Activated naive CD4-positive, alpha-beta T cell treated with anti-CD3 and anti-CD28 coated beads, Interleukin-2, amount 10 ng/mL, durations not matched to agents 7 days and 5 days (primary cell): ENCODE data around the gene FKBP1A.

Source experiments
- CTCF ChIA-PET: fragments of 350-600 bp; sonication (Branson Sonifier 250); formaldehyde crosslinking; loops from one replicate; lab custom pipeline; 2021; ENCODE audit warnings: antibody characterized with exemption; lab: Charles Lee
- DNase-seq: peaks from one replicate; pipeline ENCODE4 v3.0.0-alpha.2; 2020
- H3K27ac Mint-ChIP-seq: one replicate; pipeline ENCODE4 v1.8.0; 2021; ENCODE audit warnings: mild to moderate bottlenecking, moderate library complexity, mixed read lengths
- H3K27me3 Mint-ChIP-seq: one replicate; pipeline ENCODE4 v1.8.0; 2021; ENCODE audit warnings: mild to moderate bottlenecking, mixed read lengths
- H3K36me3 Mint-ChIP-seq: one replicate; pipeline ENCODE4 v1.8.0; 2021; ENCODE audit warnings: mixed read lengths
- H3K4me1 Mint-ChIP-seq: one replicate; pipeline ENCODE4 v1.8.0; 2021; ENCODE audit warnings: mixed read lengths
- H3K4me3 Mint-ChIP-seq: one replicate; pipeline ENCODE4 v1.8.0; 2021; ENCODE audit warnings: mild to moderate bottlenecking, moderate library complexity, mixed read lengths
- H3K9me3 Mint-ChIP-seq: one replicate; pipeline ENCODE4 v1.8.0; 2021; ENCODE audit warnings: mixed read lengths

The FKBP1A gene

GRCh38 chr20:1388741-1389483, 3.9 kb downstream of the FKBP1A start:
- Mint-ChIP-seq H3K36me3 (peaks cover 43% of the 10 kb centered on the region), H3K9me3 (no peaks in the 10 kb centered on the region), H3K4me1 (peaks cover 84% of the 10 kb centered on the region), H3K4me3 (peak overlapping the region; percentile 68), H3K27me3 (no peaks in the 10 kb centered on the region), H3K27ac (peak overlapping the region; percentile 89)
- peak; percentile 45 for DNase-seq
- CTCF ChIA-PET = interaction anchor here (1.4 to 2.3 kb wide), 2 partner anchors 64 to 76 kb away, joined by 5 to 8 read pairs; no protein-coding TSS in a partner anchor

DNA sequence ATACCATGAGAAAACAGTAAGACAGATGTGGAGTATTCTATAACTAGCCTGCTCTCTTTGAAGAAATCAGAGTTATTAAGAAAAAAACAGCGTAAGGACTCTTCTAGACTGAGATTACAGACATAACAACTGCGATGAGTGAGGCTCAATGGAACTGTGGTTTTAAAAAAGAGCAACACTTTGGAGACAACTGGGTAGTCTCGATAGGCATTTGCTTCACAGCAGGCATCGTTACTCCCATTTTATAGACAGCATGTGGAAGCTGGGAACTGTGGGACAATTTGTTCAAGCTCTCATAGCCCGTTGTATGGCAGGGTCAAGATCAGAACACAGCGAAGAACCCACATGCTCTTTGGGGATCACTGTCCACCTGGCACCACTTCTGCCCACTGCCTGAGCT, 4.6 kb downstream of the FKBP1A start:
- no peaks in the 10 kb centered on the region for H3K9me3 Mint-ChIP-seq
- H3K27ac Mint-ChIP-seq = peak overlapping the region; percentile 89
- peaks cover 47% of the 10 kb centered on the region for H3K36me3 Mint-ChIP-seq
- CTCF ChIA-PET = interaction anchor here (1.0 kb wide), 1 partner anchor 48 kb away, joined by 4 read pairs; no protein-coding TSS in a partner anchor
- H3K4me3 Mint-ChIP-seq = peak overlapping the region; percentile 68
- H3K27me3 Mint-ChIP-seq = no peaks in the 10 kb centered on the region
- peaks cover 81% of the 10 kb centered on the region for H3K4me1 Mint-ChIP-seq
- no peak for DNase-seq

GRCh38 chr20:1386323-1386722, 6.5 kb downstream of the FKBP1A start:
- CTCF ChIA-PET = no interaction called here
- no peak overlapping the region for H3K4me3 Mint-ChIP-seq
- peaks cover 49% of the 10 kb centered on the region for H3K36me3 Mint-ChIP-seq
- peaks cover 86% of the 10 kb centered on the region for H3K4me1 Mint-ChIP-seq
- no peak overlapping the region for H3K27ac Mint-ChIP-seq
- H3K9me3 Mint-ChIP-seq = no peaks in the 10 kb centered on the region
- no peak for DNase-seq
- no peaks in the 10 kb centered on the region for H3K27me3 Mint-ChIP-seq

DNA sequence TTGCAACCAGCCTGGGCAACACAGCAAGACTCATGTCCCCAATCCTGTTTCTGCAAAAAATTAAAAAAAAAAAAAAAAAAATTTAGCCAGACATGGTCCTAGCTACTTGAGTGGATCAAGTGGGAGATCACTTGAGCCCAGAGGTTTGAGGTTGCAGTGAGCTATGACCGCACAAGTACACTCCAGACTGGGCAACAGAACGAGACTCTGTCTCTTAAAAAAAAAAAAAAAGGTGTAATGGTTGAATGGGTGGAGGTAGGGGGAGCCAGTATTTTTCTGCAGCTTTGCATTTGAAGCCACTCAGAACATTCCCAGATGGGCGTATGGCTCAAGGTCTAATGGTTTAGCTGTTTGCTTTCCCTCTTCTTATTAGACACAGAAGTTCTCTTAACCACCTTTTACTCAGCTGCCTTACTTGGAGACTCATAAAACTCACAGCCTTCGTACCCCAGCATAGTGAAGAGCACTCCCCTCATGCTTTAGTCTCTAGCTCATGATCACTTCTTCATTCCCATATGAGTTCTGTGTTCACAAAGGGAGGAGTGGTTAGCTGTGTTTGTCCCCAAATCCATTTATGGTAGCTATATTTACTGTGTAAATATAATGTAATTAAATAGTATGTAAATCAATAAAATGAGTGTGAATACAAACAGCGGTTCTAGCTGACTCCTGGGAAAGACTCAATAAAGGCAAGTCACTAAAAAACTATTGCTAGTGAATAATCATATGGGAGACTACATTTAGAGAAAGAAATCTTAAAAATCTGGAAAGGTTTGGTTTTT, 9.0 kb downstream of the FKBP1A start:
- CTCF ChIA-PET = interaction anchor here (0.7 to 1.4 kb wide), 4 partner anchors 9 to 242 kb away, joined by 3 to 8 read pairs (median 6); partner anchors contain the start of gene FKBP1A
- peaks cover 42% of the 10 kb centered on the region for H3K36me3 Mint-ChIP-seq
- H3K9me3 Mint-ChIP-seq = no peaks in the 10 kb centered on the region

GRCh38 chr20:1382670-1383069, 10.2 kb downstream of the FKBP1A start:
- peaks cover 86% of the 10 kb centered on the region for H3K4me1 Mint-ChIP-seq
- no peak overlapping the region for H3K4me3 Mint-ChIP-seq
- no peak for DNase-seq
- CTCF ChIA-PET = interaction anchor here (1.0 to 1.3 kb wide), 3 partner anchors 10 to 25 kb away, joined by 3 read pairs; no protein-coding TSS in a partner anchor
- no peak overlapping the region for H3K27ac Mint-ChIP-seq
- peaks cover 41% of the 10 kb centered on the region for H3K36me3 Mint-ChIP-seq
- H3K27me3 Mint-ChIP-seq = no peaks in the 10 kb centered on the region
- no peaks in the 10 kb centered on the region for H3K9me3 Mint-ChIP-seq

More for the DNA sequence above, 9.0 kb downstream of the FKBP1A start:
- DNase-seq = no peak
- H3K27me3 Mint-ChIP-seq = no peaks in the 10 kb centered on the region
- H3K4me3 Mint-ChIP-seq = no peak overlapping the region
- peaks cover 86% of the 10 kb centered on the region for H3K4me1 Mint-ChIP-seq
- H3K27ac Mint-ChIP-seq = no peak overlapping the region

DNA sequence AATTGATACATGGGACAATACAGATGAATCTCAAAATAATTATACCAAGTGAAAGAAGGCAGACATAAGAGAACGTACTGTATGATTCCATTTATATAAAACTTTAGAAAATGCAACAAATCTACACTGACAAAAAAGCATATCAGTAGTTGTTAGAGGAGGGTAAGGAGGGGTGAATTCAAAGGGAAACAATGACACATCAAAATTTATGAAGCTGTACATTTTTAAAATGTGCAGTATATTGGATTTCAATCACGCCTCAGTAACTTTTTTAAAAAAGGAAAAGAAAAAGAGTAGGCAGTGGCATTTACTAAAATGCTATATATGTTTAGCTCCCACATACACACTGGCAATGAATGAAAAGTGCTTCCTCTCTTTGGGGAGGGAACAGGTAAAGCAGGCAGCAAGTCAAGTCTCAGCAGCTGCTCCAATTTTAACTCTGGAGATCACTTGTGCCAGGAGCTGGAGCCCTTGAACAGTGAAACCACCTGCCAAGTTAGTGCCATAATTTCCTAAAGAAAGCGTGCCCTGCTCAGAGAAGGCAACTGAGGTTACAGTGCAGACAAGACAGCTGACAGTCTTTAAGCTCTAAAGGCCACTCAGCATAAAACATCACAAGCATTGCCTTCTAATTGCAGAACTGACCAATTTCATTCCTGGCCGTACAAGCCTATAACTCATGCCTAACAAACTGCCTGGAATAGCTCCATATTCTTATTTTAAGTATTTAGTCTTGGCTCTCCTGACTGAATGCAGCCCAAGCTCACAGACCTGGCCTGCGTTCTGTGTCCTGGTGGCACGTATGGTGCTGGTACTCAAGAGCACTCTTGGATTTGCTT, 10.9 kb downstream of the FKBP1A start:
- H3K4me1 Mint-ChIP-seq = peaks cover 87% of the 10 kb centered on the region
- H3K27ac Mint-ChIP-seq = no peak overlapping the region
- no peak for DNase-seq
- CTCF ChIA-PET = interaction anchor here (1.0 to 1.3 kb wide), 3 partner anchors 10 to 24 kb away, joined by 3 read pairs; no protein-coding TSS in a partner anchor
- H3K27me3 Mint-ChIP-seq = no peaks in the 10 kb centered on the region
- peaks cover 44% of the 10 kb centered on the region for H3K36me3 Mint-ChIP-seq
- H3K4me3 Mint-ChIP-seq = no peak overlapping the region
- no peaks in the 10 kb centered on the region for H3K9me3 Mint-ChIP-seq

DNA sequence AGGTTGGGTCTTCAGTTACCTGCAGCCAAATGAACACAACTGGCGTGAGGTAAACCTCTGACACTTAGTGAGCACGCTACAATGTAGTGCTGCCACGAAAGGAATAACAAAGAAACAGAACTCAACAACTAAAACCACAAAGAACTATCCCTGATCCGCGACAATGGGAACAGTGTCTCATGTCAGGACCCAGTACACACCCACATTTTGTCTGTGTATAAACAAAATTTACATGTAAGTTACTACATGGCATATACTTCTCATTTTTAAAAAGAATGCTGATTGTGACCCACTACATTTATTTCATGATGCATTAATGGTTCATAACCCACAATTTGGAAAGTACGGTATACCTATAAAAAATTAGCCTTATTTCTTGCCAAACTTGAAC, 14.1 kb downstream of the FKBP1A start:
- Mint-ChIP-seq H3K4me3 (no peak overlapping the region), H3K9me3 (no peaks in the 10 kb centered on the region), H3K36me3 (peaks cover 46% of the 10 kb centered on the region), H3K27ac (no peak overlapping the region), H3K4me1 (peaks cover 83% of the 10 kb centered on the region), H3K27me3 (no peaks in the 10 kb centered on the region)
- no peak for DNase-seq
- CTCF ChIA-PET = interaction anchor here (1.2 kb wide), 1 partner anchor 9 kb away, joined by 3 read pairs; no protein-coding TSS in a partner anchor

DNA sequence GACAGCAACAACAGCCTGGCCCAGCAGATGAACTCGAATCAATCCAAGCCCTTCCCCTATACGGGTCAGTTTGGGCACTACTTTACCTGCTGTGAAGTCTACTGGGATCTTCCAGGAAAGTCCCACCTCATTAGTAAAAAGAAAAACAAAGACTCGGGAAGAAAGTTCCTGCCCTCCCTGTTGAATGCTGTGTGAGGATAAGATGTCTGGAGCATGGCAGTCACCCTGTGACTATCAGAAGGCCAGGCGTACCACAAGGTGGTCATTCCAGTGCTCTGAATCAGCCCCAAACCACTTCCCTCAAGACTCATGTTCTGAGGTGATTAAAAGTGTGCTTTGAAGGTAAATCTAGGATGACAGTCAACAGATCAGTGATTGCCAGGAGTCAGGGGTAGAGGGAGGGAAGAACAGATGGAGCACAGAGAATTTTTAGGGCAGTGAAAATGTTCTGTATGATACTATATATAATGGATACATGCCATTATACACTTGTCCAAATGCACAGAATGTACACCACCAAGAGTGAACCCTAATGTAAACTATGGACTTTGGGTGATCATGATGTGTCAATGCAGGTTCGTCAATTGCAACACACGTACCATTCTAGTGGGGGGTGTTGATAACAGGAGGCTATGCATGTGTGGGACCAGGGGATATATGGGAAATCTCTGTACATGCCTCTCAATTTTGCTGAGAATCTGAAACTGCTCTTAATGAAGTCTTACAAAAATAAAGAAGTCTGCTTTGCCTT, 14.7 kb downstream of the FKBP1A start:
- no peak for DNase-seq
- Mint-ChIP-seq H3K4me3 (no peak overlapping the region), H3K9me3 (no peaks in the 10 kb centered on the region), H3K36me3 (peaks cover 49% of the 10 kb centered on the region), H3K27ac (peak overlapping the region; percentile 26), H3K4me1 (peaks cover 87% of the 10 kb centered on the region), H3K27me3 (no peaks in the 10 kb centered on the region)
- CTCF ChIA-PET = no interaction called here

DNA sequence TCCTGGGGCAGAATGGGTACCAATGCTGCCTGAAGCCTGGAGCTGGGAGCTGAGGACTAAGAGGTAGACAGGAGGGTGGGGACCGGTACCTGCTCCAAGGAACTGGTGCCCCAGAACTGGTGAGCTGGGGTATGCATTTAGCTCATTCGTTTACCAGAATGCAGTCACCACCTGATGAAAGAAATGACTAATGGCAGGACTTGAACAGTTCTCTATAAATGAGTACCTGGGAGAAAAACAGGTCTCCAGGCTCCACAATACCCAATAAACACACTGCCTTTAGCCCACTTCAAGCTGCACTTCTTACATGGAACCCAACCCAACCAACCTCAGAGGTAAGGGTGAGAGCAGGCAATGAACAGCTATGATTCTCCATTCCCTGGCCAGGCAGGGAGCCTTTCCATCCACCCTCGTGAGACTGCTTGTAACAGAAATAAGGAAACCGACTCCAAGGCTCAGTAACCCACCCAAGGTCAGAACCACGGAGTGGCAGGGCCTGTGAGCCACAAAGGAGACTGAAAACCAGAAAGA, 15.4 kb downstream of the FKBP1A start:
- DNase-seq = no peak
- CTCF ChIA-PET = interaction anchor here (0.6 to 0.7 kb wide), 2 partner anchors 14 to 20 kb away, joined by 3 read pairs; no protein-coding TSS in a partner anchor
- no peaks in the 10 kb centered on the region for H3K9me3 Mint-ChIP-seq
- peak overlapping the region; percentile 2 for H3K27ac Mint-ChIP-seq
- H3K27me3 Mint-ChIP-seq = no peaks in the 10 kb centered on the region
- peaks cover 85% of the 10 kb centered on the region for H3K4me1 Mint-ChIP-seq
- H3K4me3 Mint-ChIP-seq = no peak overlapping the region
- peaks cover 49% of the 10 kb centered on the region for H3K36me3 Mint-ChIP-seq

- Mint-ChIP-seq H3K36me3 (peaks cover 54% of the 10 kb centered on the region), H3K4me3 (no peak overlapping the region), H3K27me3 (no peaks in the 10 kb centered on the region), H3K9me3 (no peaks in the 10 kb centered on the region), H3K27ac (no peak overlapping the region), H3K4me1 (peaks cover 86% of the 10 kb centered on the region)
- CTCF ChIA-PET = interaction anchor here (0.6 to 0.7 kb wide), 2 partner anchors 15 to 19 kb away, joined by 3 read pairs; no protein-coding TSS in a partner anchor
- no peak for DNase-seq
Measured at GRCh38 chr20:1376408-1377270, 16.2 kb downstream of the FKBP1A start.

DNA sequence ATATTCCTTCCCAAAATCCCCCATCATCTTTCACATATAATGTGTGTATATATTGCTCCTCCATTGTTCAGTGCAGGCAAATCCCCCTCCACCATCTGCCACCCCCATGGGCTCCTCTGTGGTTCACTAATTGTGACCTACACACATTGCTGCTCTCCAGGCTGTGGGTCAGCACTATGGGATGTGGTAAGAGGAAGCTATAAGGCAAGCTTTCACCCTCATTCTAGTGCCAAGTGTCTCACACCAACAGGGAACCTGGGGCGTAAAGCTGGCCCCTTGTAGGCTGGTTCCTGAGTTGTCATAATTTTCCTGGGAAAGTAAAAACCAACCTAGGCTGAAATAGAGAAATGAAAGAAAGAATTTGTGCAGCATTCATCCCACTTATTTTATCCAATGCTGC, 16.8 kb downstream of the FKBP1A start:
- no peak for DNase-seq
- CTCF ChIA-PET = no interaction called here
- peaks cover 86% of the 10 kb centered on the region for H3K4me1 Mint-ChIP-seq
- H3K27ac Mint-ChIP-seq = peak overlapping the region; percentile 56
- no peaks in the 10 kb centered on the region for H3K27me3 Mint-ChIP-seq
- H3K9me3 Mint-ChIP-seq = no peaks in the 10 kb centered on the region
- peaks cover 59% of the 10 kb centered on the region for H3K36me3 Mint-ChIP-seq
- H3K4me3 Mint-ChIP-seq = no peak overlapping the region

DNA sequence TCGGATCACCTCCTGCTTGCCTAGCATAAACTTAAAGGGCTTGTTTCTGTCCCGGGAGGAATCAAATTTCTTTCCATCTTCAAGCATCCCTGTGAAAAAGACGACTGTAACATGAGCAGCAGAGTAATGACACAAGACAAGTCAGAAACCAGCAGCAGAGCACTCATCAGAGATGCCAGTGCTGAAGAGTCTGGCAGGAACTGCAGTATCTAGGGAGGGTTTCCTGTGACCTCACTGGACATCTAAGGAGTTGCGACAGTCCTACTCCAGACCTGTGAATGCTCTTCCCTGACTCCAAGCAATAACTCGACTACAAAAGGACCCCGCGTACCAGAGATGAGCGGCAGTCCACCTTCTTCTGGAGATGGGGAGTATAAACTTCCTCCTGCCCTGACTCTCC, 17.3 kb downstream of the FKBP1A start:
- Mint-ChIP-seq H3K4me3 (no peak overlapping the region), H3K27ac (no peak overlapping the region), H3K9me3 (no peaks in the 10 kb centered on the region), H3K27me3 (no peaks in the 10 kb centered on the region), H3K36me3 (peaks cover 62% of the 10 kb centered on the region), H3K4me1 (peaks cover 82% of the 10 kb centered on the region)
- CTCF ChIA-PET = no interaction called here
- no peak for DNase-seq
